Epithelial cell of esophagus (primary cell): Measurements from ENCODE around the gene CHST10.

Experiments used
- DNase-seq: peaks from one replicate; pipeline ENCODE4 v3.0.0; 2010; ENCODE audit warnings: low read depth
- H3K4me3 ChIP-seq: 2 replicates; pipeline ENCODE4 v1.5.1; 2011; ENCODE audit warnings: mild to moderate bottlenecking, low read length, control low read depth
- CTCF ChIP-seq: IDR thresholded peaks from 2 replicates; pipeline ENCODE4 v1.5.1; 2011; ENCODE audit warnings: low read depth, mild to moderate bottlenecking, low read length, control low read depth, inconsistent platforms; ENCODE audit not compliant: insufficient read depth; ENCODE audit errors: missing control alignments

Gene CHST10

GRCh38 chr2:100416397-100416934, 1.0 kb downstream of the CHST10 start:
- H3K4me3 ChIP-seq, result peak overlapping the region; percentile 51
- no peak for TF ChIP-seq CTCF

GRCh38 chr2:100413571-100413970, 3.9 kb downstream of the CHST10 start:
- DNase-seq, result no peak
- no peak overlapping the region for H3K4me3 ChIP-seq
- TF ChIP-seq CTCF, result no peak

More at GRCh38 chr2:100416397-100416934, 1.0 kb downstream of the CHST10 start:
- DNase-seq, result no peak

- no peak for DNase-seq
- H3K4me3 ChIP-seq, result no peak overlapping the region
Observed at GRCh38 chr2:100412881-100413321, 4.6 kb downstream of the CHST10 start.

GRCh38 chr2:100412466-100412865, 5.0 kb downstream of the CHST10 start:
- no peak for TF ChIP-seq CTCF
- DNase-seq, result no peak
- H3K4me3 ChIP-seq, result no peak overlapping the region

More at GRCh38 chr2:100412881-100413321, 4.6 kb downstream of the CHST10 start:
- no peak for TF ChIP-seq CTCF

- no peak for DNase-seq
- TF ChIP-seq CTCF, result no peak
Observed at GRCh38 chr2:100411841-100412292, 5.6 kb downstream of the CHST10 start.

GRCh38 chr2:100409975-100410647, 7.4 kb downstream of the CHST10 start:
- TF ChIP-seq CTCF, result no peak
- DNase-seq, result peak; percentile 11
- H3K4me3 ChIP-seq, result no peak overlapping the region

More at GRCh38 chr2:100411841-100412292, 5.6 kb downstream of the CHST10 start:
- no peak overlapping the region for H3K4me3 ChIP-seq

GRCh38 chr2:100409461-100409860, 8.0 kb downstream of the CHST10 start:
- no peak for DNase-seq
- no peak overlapping the region for H3K4me3 ChIP-seq
- no peak for TF ChIP-seq CTCF
